Gastroesophageal sphincter (tissue), 3 donors: ENCODE data around the gene ARHGEF16.

ENCODE experiments used
- CTCF ChIP-seq, 4 experiments: fragments of 200-600 bp in 2 of 4; fragments of 450-650 bp in 2 of 4; sonication (generic) in 1 of 4; IDR thresholded peaks; one replicate each; pipeline ENCODE4 v1.5.1; 2017 to 2019; ENCODE audit warnings: antibody characterized with exemption in 4 of 4, mild to moderate bottlenecking in 2 of 4, moderate library complexity in 2 of 4
- EP300 ChIP-seq: sonication (generic); formaldehyde crosslinking; IDR thresholded peaks from one replicate; pipeline ENCODE4 v1.6.1; 2017; ENCODE audit warnings: antibody characterized with exemption, mild to moderate bottlenecking
- POLR2A ChIP-seq, 2 donors: fragments of 450-650 bp; IDR thresholded peaks; one replicate each; pipeline ENCODE4 v1.6.1; 2017; ENCODE audit warnings: antibody characterized with exemption in 2 of 2, mild to moderate bottlenecking in 2 of 2, moderate library complexity in 1 of 2
- POLR2AphosphoS5 ChIP-seq: sonication (generic); formaldehyde crosslinking; IDR thresholded peaks from one replicate; pipeline ENCODE4 v1.6.1; 2017; ENCODE audit warnings: antibody characterized with exemption

GRCh38 chr1:3450983-3451382 lies 3.5 kb upstream of the ARHGEF16 start:
- TF ChIP-seq CTCF (IDR thresholded peaks at IDR 0.05) (no peak), POLR2AphosphoS5 (no peak), POLR2A (IDR thresholded peaks at IDR 0.05) (no peak), EP300 (no peak)
